K562 (cell line): ENCODE measurements around the gene HOXC5. TPM values are rescaled to one million over a fixed set of nuclear protein-coding genes. Genes with fewer than 3 reads are reported as not detected.

Experiments used
- BDP1 ChIP-seq: IDR thresholded peaks from 3 replicates; pipeline ENCODE4 v1.6.1; 2011; ENCODE audit not compliant: insufficient read length, insufficient read depth
- EP400 ChIP-seq: fragments of 450-650 bp; IDR thresholded peaks from 2 replicates; pipeline ENCODE4 v1.6.1; 2017; ENCODE audit warnings: antibody characterized with exemption, mild to moderate bottlenecking, moderate library complexity
- GABPA ChIP-seq: fragments of 200-800 bp; sonication (Bioruptor generic); conservative IDR thresholded peaks from 2 replicates; pipeline ENCODE4 v1.6.1; 2016; ENCODE audit warnings: low read depth, missing genetic modification characterization, missing compliant biosample characterization
- KLF6 ChIP-seq: fragments of 250-450 bp; sonication (Bioruptor Pico); IDR thresholded peaks from 2 replicates; pipeline ENCODE4 v1.4.0; 2020; ENCODE audit warnings: mild to moderate bottlenecking, moderate library complexity, borderline replicate concordance
- NKRF ChIP-seq: fragments of 450-650 bp; IDR thresholded peaks from 2 replicates; pipeline ENCODE4 v1.6.1; 2016; ENCODE audit warnings: borderline replicate concordance
- SREBF2 ChIP-seq: sonication (generic); formaldehyde crosslinking; IDR thresholded peaks from 2 replicates; pipeline ENCODE4 v1.4.0; 2020; ENCODE audit warnings: mild to moderate bottlenecking, missing genetic modification reagents
- SRSF9 ChIP-seq: fragments of 200-400 bp; formaldehyde crosslinking; IDR thresholded peaks from 2 replicates; pipeline ENCODE4 v1.6.1; 2017; ENCODE audit warnings: low read depth, low read length, borderline replicate concordance
- STAT6 ChIP-seq: sonication (generic); formaldehyde crosslinking; IDR thresholded peaks from 2 replicates; pipeline ENCODE4 v1.8.1; 2023; ENCODE audit warnings: mild to moderate bottlenecking, missing genetic modification reagents
- ZBTB17 ChIP-seq: fragments of 450-650 bp; formaldehyde crosslinking; IDR thresholded peaks from 2 replicates; pipeline ENCODE4 v1.4.0; 2020; ENCODE audit warnings: mild to moderate bottlenecking
- ZNF134 ChIP-seq: fragments of 250-450 bp; sonication (Bioruptor Pico); conservative IDR thresholded peaks from 2 replicates; pipeline ENCODE4 v1.4.0; 2020
- ZNF57 ChIP-seq: fragments of 450-650 bp; formaldehyde crosslinking; IDR thresholded peaks from 2 replicates; pipeline ENCODE4 v1.4.0; 2020; ENCODE audit warnings: mild to moderate bottlenecking, moderate library complexity
- ZNF75A ChIP-seq: fragments of 450-650 bp; formaldehyde crosslinking; IDR thresholded peaks from 2 replicates; pipeline ENCODE4 v1.4.0; 2020; ENCODE audit warnings: mild to moderate bottlenecking
- polyA plus RNA-seq, 8 experiments: library from polyadenylated mRNA; depleted of rRNA in 4 of 8; stranded (reverse) in 5 of 8; unstranded in 3 of 8; fragments of >200 nt; fragmentation: Nextera tagmentation in 2 of 8; fragmentation: Illumina TruSeq in 1 of 8; extraction: Ambion mirVana in 2 of 8; extraction: Trizol in 1 of 8; gene quantifications; 2 replicates each; pipeline versions ENCODE4 v1.2.1 to v1.2.3, GENCODE V29; 2011 to 2014; ENCODE audit warnings: inconsistent platforms in 1 of 8, missing spikeins in 1 of 8
- total RNA-seq, 7 experiments: library from RNA; depleted of rRNA in 6 of 7; stranded (reverse); fragments of >200 nt in 6 of 7; fragmentation: Illumina TruSeq in 2 of 7; extraction: Trizol in 2 of 7; gene quantifications; 2 replicates each; pipeline versions ENCODE4 v1.2.1 to v1.2.3, GENCODE V29; 2011 to 2021; ENCODE audit warnings: low replicate concordance in 1 of 7
- TF ChIP-seq, protein P1 (sequence below): sonication (generic); formaldehyde crosslinking; IDR thresholded peaks from 2 replicates; pipeline ENCODE4 v1.8.0; 2022; ENCODE audit warnings: mild to moderate bottlenecking, missing genetic modification reagents
- TF ChIP-seq, protein P2 (sequence below): sonication (generic); formaldehyde crosslinking; IDR thresholded peaks from 2 replicates; pipeline ENCODE4 v1.8.0; 2023; ENCODE audit warnings: missing genetic modification reagents, mild to moderate bottlenecking, borderline replicate concordance

HOXC5 gene
- total and polyA plus RNA-seq, 9 of the 15 experiments (the other 6 are each of a cell fraction or from before 2014, with no cell fraction given), result 0.10 to 0.44 (median 0.18) TPM; not detected in 4

- TF ChIP-seq, protein P1, sequence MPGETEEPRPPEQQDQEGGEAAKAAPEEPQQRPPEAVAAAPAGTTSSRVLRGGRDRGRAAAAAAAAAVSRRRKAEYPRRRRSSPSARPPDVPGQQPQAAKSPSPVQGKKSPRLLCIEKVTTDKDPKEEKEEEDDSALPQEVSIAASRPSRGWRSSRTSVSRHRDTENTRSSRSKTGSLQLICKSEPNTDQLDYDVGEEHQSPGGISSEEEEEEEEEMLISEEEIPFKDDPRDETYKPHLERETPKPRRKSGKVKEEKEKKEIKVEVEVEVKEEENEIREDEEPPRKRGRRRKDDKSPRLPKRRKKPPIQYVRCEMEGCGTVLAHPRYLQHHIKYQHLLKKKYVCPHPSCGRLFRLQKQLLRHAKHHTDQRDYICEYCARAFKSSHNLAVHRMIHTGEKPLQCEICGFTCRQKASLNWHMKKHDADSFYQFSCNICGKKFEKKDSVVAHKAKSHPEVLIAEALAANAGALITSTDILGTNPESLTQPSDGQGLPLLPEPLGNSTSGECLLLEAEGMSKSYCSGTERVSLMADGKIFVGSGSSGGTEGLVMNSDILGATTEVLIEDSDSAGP (CRISPR knock-in tag), result no peak
- TF ChIP-seq SREBF2 (CRISPR knock-in tag) (no peak), ZNF75A (CRISPR knock-in tag) (no peak), SRSF9 (no peak), ZNF134 (CRISPR knock-in tag) (no peak), ZNF57 (no peak), NKRF (no peak), BDP1 (no peak), ZBTB17 (CRISPR knock-in tag) (no peak), GABPA (peak; percentile 31; the same call in 1 of the 2 replicates), KLF6 (no peak), EP400 (peak; percentile 39), STAT6 (CRISPR knock-in tag) (no peak)
- TF ChIP-seq, protein P2, sequence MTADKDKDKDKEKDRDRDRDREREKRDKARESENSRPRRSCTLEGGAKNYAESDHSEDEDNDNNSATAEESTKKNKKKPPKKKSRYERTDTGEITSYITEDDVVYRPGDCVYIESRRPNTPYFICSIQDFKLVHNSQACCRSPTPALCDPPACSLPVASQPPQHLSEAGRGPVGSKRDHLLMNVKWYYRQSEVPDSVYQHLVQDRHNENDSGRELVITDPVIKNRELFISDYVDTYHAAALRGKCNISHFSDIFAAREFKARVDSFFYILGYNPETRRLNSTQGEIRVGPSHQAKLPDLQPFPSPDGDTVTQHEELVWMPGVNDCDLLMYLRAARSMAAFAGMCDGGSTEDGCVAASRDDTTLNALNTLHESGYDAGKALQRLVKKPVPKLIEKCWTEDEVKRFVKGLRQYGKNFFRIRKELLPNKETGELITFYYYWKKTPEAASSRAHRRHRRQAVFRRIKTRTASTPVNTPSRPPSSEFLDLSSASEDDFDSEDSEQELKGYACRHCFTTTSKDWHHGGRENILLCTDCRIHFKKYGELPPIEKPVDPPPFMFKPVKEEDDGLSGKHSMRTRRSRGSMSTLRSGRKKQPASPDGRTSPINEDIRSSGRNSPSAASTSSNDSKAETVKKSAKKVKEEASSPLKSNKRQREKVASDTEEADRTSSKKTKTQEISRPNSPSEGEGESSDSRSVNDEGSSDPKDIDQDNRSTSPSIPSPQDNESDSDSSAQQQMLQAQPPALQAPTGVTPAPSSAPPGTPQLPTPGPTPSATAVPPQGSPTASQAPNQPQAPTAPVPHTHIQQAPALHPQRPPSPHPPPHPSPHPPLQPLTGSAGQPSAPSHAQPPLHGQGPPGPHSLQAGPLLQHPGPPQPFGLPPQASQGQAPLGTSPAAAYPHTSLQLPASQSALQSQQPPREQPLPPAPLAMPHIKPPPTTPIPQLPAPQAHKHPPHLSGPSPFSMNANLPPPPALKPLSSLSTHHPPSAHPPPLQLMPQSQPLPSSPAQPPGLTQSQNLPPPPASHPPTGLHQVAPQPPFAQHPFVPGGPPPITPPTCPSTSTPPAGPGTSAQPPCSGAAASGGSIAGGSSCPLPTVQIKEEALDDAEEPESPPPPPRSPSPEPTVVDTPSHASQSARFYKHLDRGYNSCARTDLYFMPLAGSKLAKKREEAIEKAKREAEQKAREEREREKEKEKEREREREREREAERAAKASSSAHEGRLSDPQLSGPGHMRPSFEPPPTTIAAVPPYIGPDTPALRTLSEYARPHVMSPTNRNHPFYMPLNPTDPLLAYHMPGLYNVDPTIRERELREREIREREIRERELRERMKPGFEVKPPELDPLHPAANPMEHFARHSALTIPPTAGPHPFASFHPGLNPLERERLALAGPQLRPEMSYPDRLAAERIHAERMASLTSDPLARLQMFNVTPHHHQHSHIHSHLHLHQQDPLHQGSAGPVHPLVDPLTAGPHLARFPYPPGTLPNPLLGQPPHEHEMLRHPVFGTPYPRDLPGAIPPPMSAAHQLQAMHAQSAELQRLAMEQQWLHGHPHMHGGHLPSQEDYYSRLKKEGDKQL (CRISPR knock-in tag), result 0 out of 2 replicates have a peak, but pooled peaks have one; percentile 80
Measured at GRCh38 chr12:54000116-54001114, 32.4 kb upstream of the HOXC5 start, which contains the start of gene HOXC9 (continued).
